Astrocyte (in vitro differentiated cells and primary cell): ENCODE measurements around the gene CKS1B. TPM values are rescaled to one million over a fixed set of nuclear protein-coding genes. Genes with fewer than 3 reads are reported as not detected.

Experiments
- DNase-seq: peaks from one replicate; pipeline ENCODE4 v3.0.0-alpha.2; 2010; ENCODE audit warnings: low read depth
- FAIRE-seq: peaks from 2 replicates; lab custom pipeline; 2011; peaks lifted over from hg19 to GRCh38; lab: Jason Lieb, UNC
- H2AFZ ChIP-seq: 2 replicates; pipeline ENCODE4 v1.6.0; 2012; ENCODE audit warnings: low read depth, low read length, inconsistent platforms
- H3K27ac ChIP-seq: 2 replicates; pipeline ENCODE4 v1.5.1; 2011; ENCODE audit warnings: low read depth, low read length, inconsistent platforms
- H3K27me3 ChIP-seq: 2 replicates; pipeline ENCODE4 v1.6.0; 2011; ENCODE audit warnings: low read length, inconsistent platforms; ENCODE audit not compliant: insufficient read depth
- H3K36me3 ChIP-seq: 2 replicates; pipeline ENCODE4 v1.5.1; 2011; ENCODE audit warnings: low read length, inconsistent platforms; ENCODE audit not compliant: insufficient read depth
- H3K4me1 ChIP-seq: 2 replicates; pipeline ENCODE4 v1.5.1; 2011; ENCODE audit warnings: low read length, inconsistent platforms; ENCODE audit not compliant: insufficient read depth
- H3K4me2 ChIP-seq: 2 replicates; pipeline ENCODE4 v1.6.0; 2012; ENCODE audit warnings: low read length, inconsistent platforms
- H3K4me3 ChIP-seq: 2 replicates; pipeline ENCODE4 v1.5.1; 2011; ENCODE audit warnings: low read depth, mild to moderate bottlenecking, low read length, inconsistent platforms; ENCODE audit not compliant: insufficient read depth
- H3K79me2 ChIP-seq: 2 replicates; pipeline ENCODE4 v1.6.0; 2012; ENCODE audit warnings: mild to moderate bottlenecking, low read length, inconsistent platforms; ENCODE audit not compliant: insufficient read depth
- H3K9ac ChIP-seq: 2 replicates; pipeline ENCODE4 v1.6.0; 2012; ENCODE audit warnings: mild to moderate bottlenecking, low read length, inconsistent platforms
- H3K9me3 ChIP-seq: 2 replicates; pipeline ENCODE4 v1.5.1; 2012; ENCODE audit warnings: low read depth, mild to moderate bottlenecking, low read length, inconsistent platforms; ENCODE audit not compliant: insufficient read depth
- H4K20me1 ChIP-seq: 2 replicates; pipeline ENCODE4 v1.6.0; 2012; ENCODE audit warnings: low read length, inconsistent platforms; ENCODE audit not compliant: insufficient read depth
- H3K27ac Mint-ChIP-seq: one replicate; pipeline ENCODE4 v1.8.0; 2021; ENCODE audit warnings: mild to moderate bottlenecking, mixed read lengths; ENCODE audit not compliant: unreplicated experiment
- H3K27me3 Mint-ChIP-seq: one replicate; pipeline ENCODE4 v1.8.0; 2021; ENCODE audit warnings: low read depth, mixed read lengths; ENCODE audit not compliant: unreplicated experiment
- H3K36me3 Mint-ChIP-seq: one replicate; pipeline ENCODE4 v1.8.0; 2021; ENCODE audit warnings: low read depth, mixed read lengths; ENCODE audit not compliant: unreplicated experiment
- H3K4me1 Mint-ChIP-seq: one replicate; pipeline ENCODE4 v1.8.0; 2021; ENCODE audit warnings: low read depth, mixed read lengths; ENCODE audit not compliant: unreplicated experiment
- H3K4me3 Mint-ChIP-seq: one replicate; pipeline ENCODE4 v1.8.0; 2021; ENCODE audit warnings: mild to moderate bottlenecking, moderate library complexity, mixed read lengths; ENCODE audit not compliant: unreplicated experiment
- H3K9me3 Mint-ChIP-seq: one replicate; pipeline ENCODE4 v1.8.0; 2021; ENCODE audit warnings: mild to moderate bottlenecking, mixed read lengths; ENCODE audit not compliant: unreplicated experiment
- CTCF ChIP-seq: IDR thresholded peaks from 2 replicates; pipeline ENCODE4 v1.5.1; 2011; ENCODE audit warnings: low read depth, mild to moderate bottlenecking, inconsistent platforms, low read length, moderate library complexity; ENCODE audit not compliant: insufficient read depth
- EZH2 ChIP-seq: IDR thresholded peaks from 2 replicates; pipeline ENCODE4 v1.6.1; 2012; ENCODE audit warnings: mild to moderate bottlenecking, low read length, inconsistent platforms; ENCODE audit not compliant: insufficient read depth
- total RNA-seq: library from RNA; stranded (reverse); gene quantifications from 2 replicates; pipeline ENCODE4 v1.2.1, GENCODE V29; 2021

The CKS1B gene
- total RNA-seq, 1 donor from 2014 or later: 37.9 TPM

- Mint-ChIP-seq H3K4me1 (no peaks in the 10 kb centered on the region), H3K36me3 (peaks cover 2% of the 10 kb centered on the region), H3K27me3 (no peaks in the 10 kb centered on the region), H3K9me3 (no peaks in the 10 kb centered on the region), H3K27ac (no peak overlapping the region), H3K4me3 (no peak overlapping the region)
- Histone ChIP-seq H3K4me1 (peaks cover 13% of the 10 kb centered on the region), H3K27me3 (no peaks in the 10 kb centered on the region), H2AFZ (no peak overlapping the region), H3K27ac (no peak overlapping the region), H3K36me3 (peaks cover 6% of the 10 kb centered on the region), H3K79me2 (peaks cover 46% of the 10 kb centered on the region), H3K9ac (no peak overlapping the region), H3K4me2 (no peak overlapping the region), H3K4me3 (no peak overlapping the region), H3K9me3 (no peaks in the 10 kb centered on the region), H4K20me1 (no peaks in the 10 kb centered on the region)
- FAIRE-seq: no peak
- TF ChIP-seq EZH2 (no peak), CTCF (no peak)
- no peak for DNase-seq
Observed at GRCh38 chr1:154978360-154978759, 3.9 kb downstream of the CKS1B start.

- H3K9ac ChIP-seq: peak overlapping the region; percentile 64
- FAIRE-seq: no peak
- no peaks in the 10 kb centered on the region for H4K20me1 ChIP-seq
- H3K9me3 ChIP-seq: no peaks in the 10 kb centered on the region
- peaks cover 5% of the 10 kb centered on the region for H3K4me1 Mint-ChIP-seq
- no peak for DNase-seq
- H3K36me3 Mint-ChIP-seq: peaks cover 2% of the 10 kb centered on the region
- no peaks in the 10 kb centered on the region for H3K27me3 ChIP-seq
- H3K4me3 ChIP-seq: peak overlapping the region; percentile 99
- no peaks in the 10 kb centered on the region for H3K9me3 Mint-ChIP-seq
- H2AFZ ChIP-seq: peak overlapping the region; percentile 71
- no peak overlapping the region for H3K4me3 Mint-ChIP-seq
- TF ChIP-seq EZH2 (no peak), CTCF (no peak)
- peak overlapping the region; percentile 0 for H3K27ac ChIP-seq
- H3K4me2 ChIP-seq: peak overlapping the region; percentile 97
- H3K27me3 Mint-ChIP-seq: no peaks in the 10 kb centered on the region
- peaks cover 10% of the 10 kb centered on the region for H3K36me3 ChIP-seq
- peaks cover 14% of the 10 kb centered on the region for H3K4me1 ChIP-seq
- no peak overlapping the region for H3K27ac Mint-ChIP-seq
- H3K79me2 ChIP-seq: peaks cover 49% of the 10 kb centered on the region
Observed at GRCh38 chr1:154982341-154982740, 7.9 kb downstream of the CKS1B start.

GRCh38 chr1:154982897-154983648 lies 8.6 kb downstream of the CKS1B start, which contains the start of gene FLAD1:
Gene FLAD1 (plus strand): TSS chr1:154983344. CDS start chr1:154983695, 351 bp downstream.
- H3K4me3 Mint-ChIP-seq: no peak within 1 kb of the TSS
- peaks cover 14% of the 10 kb centered on the region for H3K4me1 ChIP-seq
- peaks cover 2% of the 10 kb centered on the region for H3K36me3 Mint-ChIP-seq
- no peaks in the 10 kb centered on the region for H3K9me3 Mint-ChIP-seq
- H3K9ac ChIP-seq: peak within 1 kb of the TSS; percentile 94
- peak within 1 kb of the TSS; percentile 80 for H3K27ac Mint-ChIP-seq
- H4K20me1 ChIP-seq: peaks cover 6% of the 10 kb centered on the region
- no peaks in the 10 kb centered on the region for H3K9me3 ChIP-seq
- DNase-seq: peak; percentile 100
- H3K27me3 ChIP-seq: no peaks in the 10 kb centered on the region
- FAIRE-seq: peak; percentile 37
- peaks cover 17% of the 10 kb centered on the region for H3K36me3 ChIP-seq
- peak within 1 kb of the TSS; percentile 71 for H2AFZ ChIP-seq
- peaks cover 5% of the 10 kb centered on the region for H3K4me1 Mint-ChIP-seq
- TF ChIP-seq CTCF (no peak), EZH2 (no peak)
- peaks cover 49% of the 10 kb centered on the region for H3K79me2 ChIP-seq
- H3K4me2 ChIP-seq: peak within 1 kb of the TSS; percentile 97
- H3K27ac ChIP-seq: peak within 1 kb of the TSS; percentile 58
- no peaks in the 10 kb centered on the region for H3K27me3 Mint-ChIP-seq
- H3K4me3 ChIP-seq: peak within 1 kb of the TSS; percentile 99
